Thyroid gland (tissue), 4 donors: ENCODE measurements around the gene USO1. TPM values are rescaled to one million over a fixed set of nuclear protein-coding genes. Genes with fewer than 3 reads are reported as not detected.

Experiments used
- DNase-seq, 2 donors: peaks; one replicate each; pipeline ENCODE4 v3.0.0-alpha.2; 2019
- H3K27ac ChIP-seq, 3 donors: fragments of 200-600 bp; sonication (generic); 1 replicate in 2 of 3; 2 replicates in 1 of 3; pipeline ENCODE4 v1.5.1; 2016 to 2019; ENCODE audit warnings: mild to moderate bottlenecking in 1 of 3, moderate library complexity in 1 of 3
- H3K27me3 ChIP-seq: fragments of 200-600 bp; sonication (generic); one replicate; pipeline ENCODE4 v1.5.1; 2019
- H3K36me3 ChIP-seq, 2 donors: fragments of 200-600 bp; sonication (generic); one replicate each; pipeline ENCODE4 v1.5.1; 2016 to 2019
- H3K4me1 ChIP-seq, 2 donors: fragments of 200-600 bp; sonication (generic); one replicate each; pipeline ENCODE4 v1.5.1; 2017 to 2019
- H3K4me3 ChIP-seq, 3 donors: fragments of 200-600 bp; sonication (generic); replicated peaks in 1 of 3; 1 replicate in 2 of 3; 2 replicates in 1 of 3; pipeline ENCODE4 v1.5.1; 2016; ENCODE audit warnings: mild to moderate bottlenecking in 1 of 3
- H3K9me3 ChIP-seq: fragments of 200-600 bp; sonication (generic); one replicate; pipeline ENCODE4 v1.5.1; 2017
- CTCF ChIP-seq, 6 experiments: fragments of 200-600 bp in 3 of 6; fragments of 450-650 bp in 3 of 6; sonication (generic) in 3 of 6; IDR thresholded peaks; one replicate each; pipeline ENCODE4 v1.5.1; 2016 to 2019; ENCODE audit warnings: antibody characterized with exemption in 6 of 6, mild to moderate bottlenecking in 2 of 6, inconsistent platforms in 1 of 6, moderate library complexity in 1 of 6
- POLR2A ChIP-seq, 2 donors: fragments of 450-650 bp; IDR thresholded peaks; one replicate each; pipeline ENCODE4 v1.6.1; 2017; ENCODE audit warnings: antibody characterized with exemption in 2 of 2, mild to moderate bottlenecking in 2 of 2, moderate library complexity in 1 of 2
- WGBS, 2 donors: methylation state at CpG; one replicate each; pipeline ENCODE4 v1.1.5; 2017; 5-methylcytosine and 5-hydroxymethylcytosine counted together
- intact Hi-C: fragments of 100-400 bp; cut with DNase I; formaldehyde crosslinking; loops from one replicate; pipeline ENCODE4 v1.15.1; 2023
- small RNA-seq: library from RNA; depleted of rRNA; stranded (forward); fragments of <200 nt; gene quantifications from one replicate; pipeline ENCODE3, GENCODE V24; 2016
- total RNA-seq, 4 donors: library from RNA; depleted of rRNA; stranded (reverse); fragments of >200 nt; gene quantifications; one replicate each; pipeline ENCODE4 v1.2.3, GENCODE V29; 2016

USO1 gene
- total RNA-seq, 4 donors from 2014 or later: 97.2 to 102 (median 100) TPM

DNA sequence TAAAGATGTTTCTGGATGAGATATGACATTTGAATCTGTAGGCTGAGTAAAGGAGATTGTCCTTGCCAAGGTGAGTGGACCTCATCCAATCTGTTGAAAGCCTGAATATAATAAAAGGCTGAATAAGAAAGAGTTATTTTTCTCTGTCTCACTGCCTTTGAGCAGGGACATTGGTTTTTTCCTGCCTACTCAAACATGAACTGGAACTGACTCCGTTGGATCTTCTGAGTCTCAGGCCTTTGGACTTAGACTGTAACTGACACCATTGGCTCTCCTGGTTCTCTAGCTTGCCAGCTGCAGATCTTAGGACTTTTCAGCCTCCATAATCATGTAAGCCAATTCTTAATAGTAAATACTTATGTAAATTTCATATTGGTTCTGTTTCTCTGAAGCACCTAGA is 134.3 kb downstream of the USO1 start:
- no peaks in the 10 kb centered on the region for H3K4me1 ChIP-seq
- no peaks in the 10 kb centered on the region for H3K27me3 ChIP-seq
- no peak for DNase-seq
- no peak for TF ChIP-seq POLR2A (IDR thresholded peaks at IDR 0.05)
- no peak for TF ChIP-seq CTCF (IDR thresholded peaks at IDR 0.05)
- H3K4me3 ChIP-seq: no peak overlapping the region
- intact Hi-C loops: no loop called here
- H3K36me3 ChIP-seq: no peaks in the 10 kb centered on the region
- WGBS, 2 donors: 33 to 83% methylated on average over 1 of the region's 1 CpG
- H3K9me3 ChIP-seq: no peaks in the 10 kb centered on the region
- no peak overlapping the region for H3K27ac ChIP-seq

DNA sequence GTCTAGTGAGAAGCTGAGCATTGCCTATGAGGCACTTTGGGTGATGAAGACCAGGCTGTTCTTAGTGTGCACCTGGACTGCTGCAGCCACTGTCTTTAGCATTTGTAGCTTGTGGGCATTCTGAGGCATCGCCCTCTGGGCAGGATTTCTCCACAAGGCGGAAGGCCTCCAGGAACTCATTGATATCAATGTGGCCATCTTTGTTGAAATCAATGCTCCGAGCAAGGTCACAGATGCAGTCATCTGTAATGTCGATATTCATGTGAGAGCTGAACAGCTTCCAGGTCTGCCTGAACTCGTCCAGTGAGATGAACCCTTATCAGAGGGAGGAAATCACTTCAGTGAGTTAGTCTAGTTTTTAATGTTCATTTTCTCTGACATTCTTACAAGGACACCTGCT is 136.2 kb downstream of the USO1 start:
- intact Hi-C loops: no loop called here
- Histone ChIP-seq H3K27ac (no peak overlapping the region), H3K4me3 (no peak overlapping the region), H3K27me3 (no peaks in the 10 kb centered on the region), H3K4me1 (no peaks in the 10 kb centered on the region), H3K36me3 (no peaks in the 10 kb centered on the region), H3K9me3 (no peaks in the 10 kb centered on the region)
- no peak for DNase-seq
- 93 to 96% methylated on average over 5 of the region's 5 CpGs for WGBS, 2 donors
- TF ChIP-seq CTCF (IDR thresholded peaks at IDR 0.05) (no peak), POLR2A (IDR thresholded peaks at IDR 0.05) (no peak)

Small RNA genes lying within 50 kb of the gene (small RNA-seq; reads per million reads assigned to genes)
- not detected for gene RNU2-16P

Other genes starting within 250 kb of the USO1 start
- gene RCHY1, start 210.2 kb upstream of the USO1 start, total RNA-seq: 10 to 100 TPM; 41.3 to 62.1 (median 55.6) TPM
- 10 to 100 TPM; 20.6 to 54.1 (median 32.7) TPM for gene THAP6, start 210.1 kb upstream of the USO1 start, total RNA-seq
- gene ODAPH, start 168.5 kb upstream of the USO1 start, total RNA-seq: under 1 TPM in 1 of 4 donors, not detected in 3; 0.29 TPM
- 10 to 100 TPM; 14.1 to 27.0 (median 17.6) TPM for gene CDKL2, start 94.0 kb upstream of the USO1 start, total RNA-seq
- gene G3BP2, start 51.2 kb upstream of the USO1 start, total RNA-seq: 100 to 1,000 TPM; 117 to 179 (median 139) TPM
- gene PPEF2, start 177.9 kb downstream of the USO1 start, total RNA-seq: not detected
- gene NAAA, start 216.4 kb downstream of the USO1 start, total RNA-seq: 10 to 100 TPM; 54.2 to 93.5 (median 68.5) TPM